SHP77 treated with DMSO at 0.1 percent for 48 hours (cell line): ENCODE data around the gene KIF26B.

Experiments used
- DNase-seq: peaks from one replicate; lab custom pipeline; 2025; lab: John Stamatoyannopoulos, UW

KIF26B gene

GRCh38 chr1:245428681-245429080, 273.9 kb downstream of the KIF26B start:
- DNase-seq: no peak

GRCh38 chr1:245431706-245432105, 276.9 kb downstream of the KIF26B start:
- no peak for DNase-seq

GRCh38 chr1:245432228-245432875, 277.6 kb downstream of the KIF26B start:
- no peak for DNase-seq

- DNase-seq: no peak
These were observed 278.8 kb downstream of the KIF26B start for GRCh38 chr1:245433561-245433960.

GRCh38 chr1:245434280-245434679, 279.5 kb downstream of the KIF26B start:
- no peak for DNase-seq

- DNase-seq: no peak
These were observed 281.6 kb downstream of the KIF26B start for GRCh38 chr1:245436407-245436806.

GRCh38 chr1:245437369-245438062, 282.7 kb downstream of the KIF26B start:
- no peak for DNase-seq

GRCh38 chr1:245440922-245441321, 286.1 kb downstream of the KIF26B start:
- DNase-seq: no peak

GRCh38 chr1:245441689-245442088, 286.9 kb downstream of the KIF26B start:
- DNase-seq: no peak

- DNase-seq: no peak
These were observed 289.5 kb downstream of the KIF26B start for GRCh38 chr1:245444147-245444828.

GRCh38 chr1:245444945-245445344, 290.2 kb downstream of the KIF26B start:
- no peak for DNase-seq

GRCh38 chr1:245448531-245448930, 293.7 kb downstream of the KIF26B start:
- no peak for DNase-seq

- no peak for DNase-seq
These were observed 294.2 kb downstream of the KIF26B start for GRCh38 chr1:245448975-245449431.

GRCh38 chr1:245453541-245453940, 298.8 kb downstream of the KIF26B start:
- no peak for DNase-seq

- no peak for DNase-seq
These were observed 299.3 kb downstream of the KIF26B start for GRCh38 chr1:245454051-245454450.

GRCh38 chr1:245457562-245457961, 302.8 kb downstream of the KIF26B start:
- no peak for DNase-seq

- no peak for DNase-seq
These were observed 303.4 kb downstream of the KIF26B start for GRCh38 chr1:245458234-245458633.

- no peak for DNase-seq
These were observed 304.0 kb downstream of the KIF26B start for GRCh38 chr1:245458761-245459174.

- no peak for DNase-seq
These were observed 304.8 kb downstream of the KIF26B start for GRCh38 chr1:245459621-245460020.

GRCh38 chr1:245461681-245462080, 306.9 kb downstream of the KIF26B start:
- DNase-seq: no peak

- no peak for DNase-seq
These were observed 307.4 kb downstream of the KIF26B start for GRCh38 chr1:245462161-245462560.

- DNase-seq: no peak
These were observed 308.8 kb downstream of the KIF26B start for GRCh38 chr1:245463392-245464165.
